Stimulated activated CD4-positive, alpha-beta T cell treated with anti-CD3 and anti-CD28 coated beads, Interleukin-15, amount 100 ng/mL, for 48 hours (primary cell): Measurements from ENCODE around the gene BEND5.

Experiments used
- DNase-seq, 2 donors: peaks; one replicate each; pipeline ENCODE4 v3.0.0-alpha.2; 2020; ENCODE audit warnings: low read depth in 2 of 2

The BEND5 gene

GRCh38 chr1:48761986-48762385 lies 14.7 kb downstream of the BEND5 start:
- DNase-seq = no peak

- DNase-seq = no peak
These were observed 15.3 kb downstream of the BEND5 start for GRCh38 chr1:48761411-48761810.

GRCh38 chr1:48760857-48761256 lies 15.8 kb downstream of the BEND5 start:
- DNase-seq = no peak

GRCh38 chr1:48758976-48759375 lies 17.7 kb downstream of the BEND5 start:
- no peak for DNase-seq

- no peak for DNase-seq
These were observed 19.3 kb downstream of the BEND5 start for GRCh38 chr1:48757363-48757762.

GRCh38 chr1:48756683-48757316 lies 19.9 kb downstream of the BEND5 start:
- DNase-seq = no peak

GRCh38 chr1:48753293-48753692 lies 23.4 kb downstream of the BEND5 start:
- no peak for DNase-seq

GRCh38 chr1:48750109-48750508 lies 26.6 kb downstream of the BEND5 start:
- no peak for DNase-seq

- DNase-seq = no peak
These were observed 27.6 kb downstream of the BEND5 start for GRCh38 chr1:48749068-48749467.

- no peak for DNase-seq
These were observed 29.8 kb downstream of the BEND5 start for GRCh38 chr1:48746906-48747305.

GRCh38 chr1:48744032-48744431 lies 32.7 kb downstream of the BEND5 start:
- DNase-seq = no peak

GRCh38 chr1:48743480-48743879 lies 33.2 kb downstream of the BEND5 start:
- DNase-seq = no peak

GRCh38 chr1:48741380-48741779 lies 35.3 kb downstream of the BEND5 start:
- no peak for DNase-seq

GRCh38 chr1:48740621-48741020 lies 36.1 kb downstream of the BEND5 start:
- no peak for DNase-seq

GRCh38 chr1:48739091-48739490 lies 37.6 kb downstream of the BEND5 start:
- no peak for DNase-seq

- DNase-seq = no peak
These were observed 38.3 kb downstream of the BEND5 start for GRCh38 chr1:48738356-48738755.

GRCh38 chr1:48735796-48736195 lies 40.9 kb downstream of the BEND5 start:
- no peak for DNase-seq

- no peak for DNase-seq
These were observed 46.4 kb downstream of the BEND5 start for GRCh38 chr1:48730164-48730910.

- DNase-seq = no peak
These were observed 48.1 kb downstream of the BEND5 start for GRCh38 chr1:48728584-48728983.

- no peak for DNase-seq
These were observed 50.0 kb downstream of the BEND5 start for GRCh38 chr1:48726557-48727215.

- no peak for DNase-seq
These were observed 50.6 kb downstream of the BEND5 start for GRCh38 chr1:48726139-48726538.

GRCh38 chr1:48725341-48726046 lies 51.2 kb downstream of the BEND5 start:
- DNase-seq = no peak
